PFSK-1 (cell line): ENCODE measurements around the gene ERC2.

Source experiments
- FOXP2 ChIP-seq: optimal IDR thresholded peaks from 2 replicates; pipeline ENCODE3; 2011; ENCODE audit warnings: borderline replicate concordance, control low read depth, inconsistent platforms; ENCODE audit not compliant: insufficient read depth; ENCODE audit errors: extremely low read length, extremely low read depth
- POLR2AphosphoS5 ChIP-seq: IDR thresholded peaks from 2 replicates; pipeline ENCODE4 v1.6.1; 2012; ENCODE audit warnings: low read depth, mild to moderate bottlenecking, control low read depth, low read length, moderate library complexity
- REST ChIP-seq, 2 experiments: IDR thresholded peaks; 2 replicates each; pipeline versions ENCODE4 v1.6.1 to v1.8.0; 2011 to 2012; ENCODE audit warnings: low read depth in 2 of 2, low read length in 2 of 2, control low read depth in 1 of 2, inconsistent platforms in 1 of 2, mild to moderate bottlenecking in 1 of 2, moderate library complexity in 1 of 2; ENCODE audit not compliant: insufficient read depth in 1 of 2
- SIN3A ChIP-seq: IDR thresholded peaks from 2 replicates; pipeline ENCODE4 v1.6.1; 2012; ENCODE audit warnings: mild to moderate bottlenecking, low read length, moderate library complexity, borderline replicate concordance; ENCODE audit not compliant: insufficient read depth
- TAF1 ChIP-seq: IDR thresholded peaks from 2 replicates; pipeline ENCODE4 v1.6.1; 2012; ENCODE audit warnings: low read length, control low read depth, borderline replicate concordance; ENCODE audit not compliant: insufficient read depth

The ERC2 gene

DNA sequence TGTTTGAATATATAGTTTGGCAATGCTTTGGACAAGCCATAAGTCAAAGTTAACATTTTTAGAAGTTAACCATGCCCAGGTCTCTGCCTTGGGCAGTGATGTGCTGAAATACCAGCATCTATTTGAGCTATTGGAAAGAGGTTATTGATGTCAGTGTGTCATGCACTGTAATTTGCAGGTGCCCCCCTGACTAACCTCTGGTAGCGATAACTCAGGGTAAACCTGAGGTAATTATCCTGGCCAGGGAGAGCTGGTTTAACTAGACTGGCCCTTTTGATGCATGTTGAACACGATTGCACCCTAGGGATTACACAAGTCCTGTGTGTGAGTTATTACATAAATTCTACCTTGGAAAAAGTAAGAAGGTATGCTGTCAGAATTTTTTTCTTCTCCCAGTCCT, 525.4 kb downstream of the ERC2 start:
- TF ChIP-seq POLR2AphosphoS5 (no peak), REST (IDR thresholded peaks at IDR 0.05; ENCODE audit: insufficient read depth in 1 of 2, low read depth in 2 of 2, low read length in 2 of 2) (no peak), SIN3A (no peak), TAF1 (no peak), FOXP2 (no peak)

DNA sequence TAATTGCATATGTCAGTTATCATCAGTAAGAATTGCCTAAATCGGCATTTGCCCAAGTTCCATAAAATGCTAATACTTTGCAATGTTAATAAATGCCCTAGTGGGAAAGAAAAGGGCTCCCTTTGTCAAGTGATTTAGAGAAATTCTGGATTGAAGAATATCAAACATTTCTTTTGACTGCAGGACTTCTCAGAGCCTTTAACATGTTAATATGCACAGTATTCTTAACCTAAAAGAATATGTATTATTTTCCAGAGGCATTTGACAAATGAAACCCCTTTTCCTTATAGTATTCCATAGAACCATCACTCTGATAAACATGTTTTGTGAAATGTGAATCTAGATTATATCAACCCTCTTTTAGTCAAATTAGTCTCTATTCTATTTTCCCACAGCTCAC, 529.0 kb downstream of the ERC2 start:
- TF ChIP-seq TAF1 (no peak), SIN3A (no peak), FOXP2 (no peak), REST (IDR thresholded peaks at IDR 0.05; ENCODE audit: insufficient read depth in 1 of 2, low read depth in 2 of 2, low read length in 2 of 2) (no peak), POLR2AphosphoS5 (no peak)

DNA sequence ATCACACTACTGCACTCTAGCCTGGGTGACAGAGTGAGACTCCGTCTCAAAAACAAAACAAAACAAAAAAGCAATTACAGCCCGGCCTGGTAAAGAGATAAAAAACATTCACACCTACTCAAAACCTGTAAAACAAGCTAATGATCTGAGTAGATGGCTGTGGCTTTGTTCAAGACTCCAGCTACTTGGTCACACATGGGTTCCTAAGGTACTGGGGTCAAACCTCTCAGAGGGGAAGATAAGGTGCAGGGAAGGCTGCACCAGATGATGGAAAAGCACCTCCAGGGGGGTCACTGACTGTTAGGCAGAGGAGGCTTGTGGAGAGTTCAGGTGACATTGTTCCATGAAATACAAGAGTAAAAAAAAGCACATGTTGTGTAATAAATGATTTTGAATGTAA, 531.0 kb downstream of the ERC2 start:
- TF ChIP-seq TAF1 (no peak), POLR2AphosphoS5 (no peak), FOXP2 (no peak), SIN3A (no peak), REST (IDR thresholded peaks at IDR 0.05; ENCODE audit: insufficient read depth in 1 of 2, low read depth in 2 of 2, low read length in 2 of 2) (no peak)

- TF ChIP-seq TAF1, result no peak
- no peak for TF ChIP-seq POLR2AphosphoS5
- no peak for TF ChIP-seq REST (IDR thresholded peaks at IDR 0.05; ENCODE audit: insufficient read depth in 1 of 2, low read depth in 2 of 2, low read length in 2 of 2)
Measured at GRCh38 chr3:55936549-55937052, 531.7 kb downstream of the ERC2 start.

DNA sequence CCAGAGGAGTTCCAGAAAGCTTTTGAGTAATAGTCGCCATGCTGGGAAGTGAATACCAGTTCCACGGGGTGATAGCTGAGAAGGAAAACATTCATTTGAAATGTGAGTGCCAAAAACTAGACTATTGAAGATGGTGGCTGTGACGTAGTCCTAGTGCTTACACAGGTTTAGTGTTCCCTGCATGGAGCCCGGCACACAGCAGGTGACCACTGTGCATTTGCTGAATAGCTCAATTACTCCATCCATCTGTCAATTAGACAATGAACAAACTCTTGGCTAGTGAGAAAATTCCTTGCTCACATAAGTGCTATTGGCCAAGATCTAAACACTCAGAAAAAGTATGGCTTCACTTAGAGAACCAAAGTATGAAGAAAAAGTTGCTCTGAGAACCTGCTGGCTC, 533.0 kb downstream of the ERC2 start:
- no peak for TF ChIP-seq FOXP2
- no peak for TF ChIP-seq REST (IDR thresholded peaks at IDR 0.05; ENCODE audit: insufficient read depth in 1 of 2, low read depth in 2 of 2, low read length in 2 of 2)
- no peak for TF ChIP-seq SIN3A
- no peak for TF ChIP-seq POLR2AphosphoS5
- no peak for TF ChIP-seq TAF1
